Pancreas (tissue), 10 donors: Measurements from ENCODE around the gene NAB2. TPM values are rescaled to one million over a fixed set of nuclear protein-coding genes. Genes with fewer than 3 reads are reported as not detected.
A peak's percentile ranks its signal among the peaks of the same experiment; 100 is the strongest.

Source experiments
- ATAC-seq, 4 donors: fragments of 200-7000 bp; cut with Tn5 transposase; one replicate each; pipeline versions ENCODE4 v1.8.0 to v1.9.1; 2020; ENCODE audit warnings: mild to moderate bottlenecking in 4 of 4, moderate library complexity in 4 of 4
- DNase-seq, 6 donors: peaks; one replicate each; pipeline ENCODE4 v3.0.0-alpha.2; 2020
- FAIRE-seq: peaks from 2 replicates; lab custom pipeline; 2012; peaks lifted over from hg19 to GRCh38; lab: Jason Lieb, UNC
- H3K27ac ChIP-seq, 4 donors: fragments of 200-600 bp; sonication (generic); 1 replicate in 3 of 4; 2 replicates in 1 of 4; pipeline versions ENCODE4 v1.5.0 to v1.8.0; 2020
- H3K27me3 ChIP-seq, 4 donors: fragments of 200-600 bp; one replicate each; pipeline ENCODE4 v1.8.0; 2021
- H3K36me3 ChIP-seq, 3 donors: fragments of 200-600 bp; sonication (generic) in 1 of 3; one replicate each; pipeline versions ENCODE4 v1.5.0 to v1.8.0; 2020 to 2021
- H3K4me1 ChIP-seq, 3 donors: fragments of 200-600 bp; one replicate each; pipeline ENCODE4 v1.8.0; 2021
- H3K4me3 ChIP-seq, 4 donors: fragments of 200-600 bp; sonication (generic) in 2 of 4; one replicate each; pipeline versions ENCODE4 v1.5.0 to v1.8.0; 2020 to 2021
- H3K9me3 ChIP-seq, 4 donors: fragments of 200-600 bp; one replicate each; pipeline ENCODE4 v1.8.0; 2021
- WGBS, 2 donors: extraction: QIAGEN DNeasy Blood & Tissue Kit; methylation state at CpG; one replicate each; pipeline ENCODE4 v1.1.7; 2013; 5-methylcytosine and 5-hydroxymethylcytosine counted together
- intact Hi-C, 3 donors: fragments of 100-400 bp; cut with DNase I; formaldehyde crosslinking; loops; one replicate each; pipeline versions ENCODE4 v1.11.1 to v1.14.2; 2022
- polyA plus RNA-seq, 2 donors: library from polyadenylated mRNA; stranded (reverse); fragments of 200-250 nt; gene quantifications; one replicate each; pipeline ENCODE4 v1.2.3, GENCODE V29; 2013
- total RNA-seq, 6 donors: library from RNA; stranded (reverse); fragmentation: NEBNext Ultra II Directional in 4 of 6; extraction: Animal tissue kit (Norgen Biotek cat#: 25700) in 4 of 6; gene quantifications; one replicate each; pipeline versions ENCODE4 v1.2.1 to v1.2.4, GENCODE V29; 2021 to 2023
- TF ChIP-seq, protein P1 (sequence below), 4 donors: fragments of 200-600 bp; sonication (generic) in 3 of 4; IDR thresholded peaks; one replicate each; pipeline versions ENCODE4 v1.5.0 to v1.8.0; 2021; ENCODE audit warnings: antibody characterized with exemption in 4 of 4
- donor health status: healthy with polysubstance abuse.
- donor health status: DM: no; HTN: no; CAD: no; lungs with moderate emphysema.
- donor health status: DM: no; HTN: no; CAD: no.
- donor health status: control.
- donor health status: control.
- donor health status: Bipolar disorder and iron deficiency.
- donor health status: DM: yes; HTN: yes; CAD: no.
- donor health status: DM: no; HTN: no; CAD: no.
- donor health status: DM: no; HTN: no; CAD: no.
- donor health status: DM: yes; HTN: yes; CAD: no.

The NAB2 gene
- total and polyA plus RNA-seq, 8 donors = 2.1 to 21.3 (median 5.6) TPM

GRCh38 chr12:57106021-57106708 is 17.3 kb downstream of the NAB2 start:
- FAIRE-seq = no peak
- 79 to 87% methylated on average over 9 of the region's 9 CpGs for WGBS, 2 donors
- DNase-seq = peak in 1 of 6 donors; percentile 58
- Histone ChIP-seq H3K36me3 (peaks cover 0 to 9% (median 0%) of the 10 kb centered on the region in 3 donors), H3K4me1 (peaks cover 0 to 7% (median 0%) of the 10 kb centered on the region in 3 donors), H3K4me3 (no peak overlapping the region), H3K9me3 (no peaks in the 10 kb centered on the region), H3K27me3 (no peaks in the 10 kb centered on the region), H3K27ac (no peak overlapping the region)
- intact Hi-C loops = no loop called here
- ATAC-seq = no peak
- TF ChIP-seq, protein P1, sequence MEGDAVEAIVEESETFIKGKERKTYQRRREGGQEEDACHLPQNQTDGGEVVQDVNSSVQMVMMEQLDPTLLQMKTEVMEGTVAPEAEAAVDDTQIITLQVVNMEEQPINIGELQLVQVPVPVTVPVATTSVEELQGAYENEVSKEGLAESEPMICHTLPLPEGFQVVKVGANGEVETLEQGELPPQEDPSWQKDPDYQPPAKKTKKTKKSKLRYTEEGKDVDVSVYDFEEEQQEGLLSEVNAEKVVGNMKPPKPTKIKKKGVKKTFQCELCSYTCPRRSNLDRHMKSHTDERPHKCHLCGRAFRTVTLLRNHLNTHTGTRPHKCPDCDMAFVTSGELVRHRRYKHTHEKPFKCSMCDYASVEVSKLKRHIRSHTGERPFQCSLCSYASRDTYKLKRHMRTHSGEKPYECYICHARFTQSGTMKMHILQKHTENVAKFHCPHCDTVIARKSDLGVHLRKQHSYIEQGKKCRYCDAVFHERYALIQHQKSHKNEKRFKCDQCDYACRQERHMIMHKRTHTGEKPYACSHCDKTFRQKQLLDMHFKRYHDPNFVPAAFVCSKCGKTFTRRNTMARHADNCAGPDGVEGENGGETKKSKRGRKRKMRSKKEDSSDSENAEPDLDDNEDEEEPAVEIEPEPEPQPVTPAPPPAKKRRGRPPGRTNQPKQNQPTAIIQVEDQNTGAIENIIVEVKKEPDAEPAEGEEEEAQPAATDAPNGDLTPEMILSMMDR (IDR thresholded peaks at IDR 0.05) = no peak

- no peak for FAIRE-seq
- ATAC-seq = no peak
- WGBS, 2 donors = 71 to 78% methylated on average over 7 of the region's 7 CpGs
- no peaks in the 10 kb centered on the region for H3K27me3 ChIP-seq
- peaks cover 0 to 10% (median 0%) of the 10 kb centered on the region in 3 donors for H3K4me1 ChIP-seq
- no peak for DNase-seq
- peaks cover 0 to 9% (median 0%) of the 10 kb centered on the region in 3 donors for H3K36me3 ChIP-seq
- H3K27ac ChIP-seq = no peak overlapping the region
- no peak overlapping the region for H3K4me3 ChIP-seq
- intact Hi-C loops = no loop called here
- TF ChIP-seq, protein P1 (IDR thresholded peaks at IDR 0.05) = no peak
- no peaks in the 10 kb centered on the region for H3K9me3 ChIP-seq
Measured at GRCh38 chr12:57107456-57108155, 18.7 kb downstream of the NAB2 start.

- FAIRE-seq (no peak), DNase-seq (no peak), ATAC-seq (no peak)
- Histone ChIP-seq H3K27me3 (no peaks in the 10 kb centered on the region), H3K27ac (peak overlapping the region in 2 of 4 donors; percentile 97 to 98), H3K4me3 (peak overlapping the region in 3 of 4 donors; percentile 38 to 71 (median 66)), H3K4me1 (peaks cover 0 to 11% (median 0%) of the 10 kb centered on the region in 3 donors), H3K36me3 (peaks cover 0 to 9% (median 0%) of the 10 kb centered on the region in 3 donors), H3K9me3 (no peaks in the 10 kb centered on the region)
- intact Hi-C loops = loop anchor here in 2 of 3 donors (5.0 kb wide), 2 partner anchors 37 to 42 kb away; no protein-coding TSS in a partner anchor
- TF ChIP-seq, protein P1 (IDR thresholded peaks at IDR 0.05) = no peak
- 58 to 59% methylated on average over 7 of the region's 7 CpGs for WGBS, 2 donors
Measured at GRCh38 chr12:57109207-57110103, 20.5 kb downstream of the NAB2 start.

DNA sequence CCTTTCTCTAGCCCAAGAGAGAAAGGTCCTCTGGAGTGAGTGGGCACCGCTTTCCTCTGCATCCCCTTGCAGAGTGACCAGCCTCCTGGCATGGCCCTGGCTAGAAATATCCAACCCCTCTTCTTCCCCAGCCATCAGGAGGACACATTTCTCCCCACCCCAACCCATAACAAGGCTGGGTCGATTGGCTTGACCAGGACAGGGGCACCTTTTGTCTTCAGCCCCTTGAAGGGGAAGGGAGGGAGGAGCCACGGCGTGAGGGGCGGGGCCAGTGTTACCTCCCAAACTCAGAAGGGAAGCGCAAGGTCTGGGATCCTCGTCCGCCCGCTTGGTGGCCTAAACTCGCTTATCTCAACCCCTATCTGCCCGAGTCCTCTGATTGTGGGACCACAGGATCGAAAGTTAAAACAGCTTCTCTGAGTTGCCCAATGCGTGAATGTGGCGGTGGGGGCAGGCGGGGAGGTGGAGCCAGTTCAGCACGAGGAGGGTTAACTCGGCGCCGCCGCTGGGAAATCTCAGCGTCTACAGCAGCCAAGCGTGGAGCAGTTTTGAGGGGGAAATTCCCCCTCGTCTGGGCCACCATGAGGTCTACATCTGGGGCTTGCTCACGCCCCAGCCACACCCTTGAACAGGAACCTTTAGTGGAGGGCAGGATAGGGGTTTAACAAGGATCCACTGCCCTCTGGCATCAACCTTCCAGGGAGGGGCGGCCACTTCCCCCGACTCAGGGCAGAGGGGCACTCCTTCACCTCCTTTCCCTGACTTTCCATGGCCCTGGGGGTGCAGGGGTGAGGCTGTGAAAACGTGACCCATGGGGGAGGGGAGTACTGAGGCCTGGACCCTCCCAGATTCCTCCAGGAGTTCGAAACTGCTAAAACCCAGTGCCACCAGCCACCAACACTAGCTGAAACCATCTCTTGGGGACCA is 21.5 kb downstream of the NAB2 start:
- peaks cover 0 to 9% (median 0%) of the 10 kb centered on the region in 3 donors for H3K36me3 ChIP-seq
- peak; percentile 3 to 20 (median 18) for ATAC-seq
- WGBS, 2 donors = 4% methylated on average over 28 of the region's 28 CpGs

More for the DNA sequence above, 21.5 kb downstream of the NAB2 start:
- Histone ChIP-seq H3K27ac (peak overlapping the region; percentile 96 to 98 (median 97)), H3K4me1 (peaks cover 0 to 11% (median 0%) of the 10 kb centered on the region in 3 donors), H3K9me3 (no peaks in the 10 kb centered on the region), H3K4me3 (peak overlapping the region; percentile 38 to 71 (median 68)), H3K27me3 (no peaks in the 10 kb centered on the region)
- intact Hi-C loops = loop anchor here in 2 of 3 donors (5.0 kb wide), 2 partner anchors 38 to 43 kb away; no protein-coding TSS in a partner anchor
- FAIRE-seq = no peak
- TF ChIP-seq, protein P1 (IDR thresholded peaks at IDR 0.05) = no peak
- DNase-seq = peak in 5 of 6 donors; percentile 38 to 80 (median 62)
